SK-N-SH treated with all-trans-retinoic acid at 6 μM for 48 hours (cell line): Measurements from ENCODE around the gene KLF11.

Experiments used
- ATAC-seq: fragments of 200-7000 bp; cut with Tn5 transposase; 3 replicates; pipeline ENCODE4 v1.9.1; 2020; ENCODE audit warnings: mild to moderate bottlenecking, moderate library complexity
- ARNTL ChIP-seq: fragments of 450-650 bp; formaldehyde crosslinking; IDR thresholded peaks from 2 replicates; pipeline ENCODE4 v1.5.0; 2020; ENCODE audit warnings: low read depth, mild to moderate bottlenecking, moderate library complexity, borderline replicate concordance
- BACH2 ChIP-seq: fragments of 250-450 bp; sonication (Bioruptor Pico); IDR thresholded peaks from 2 replicates; pipeline ENCODE4 v1.9.0; 2021; ENCODE audit warnings: mild to moderate bottlenecking, borderline replicate concordance
- ESRRG ChIP-seq: fragments of 250-450 bp; sonication (Bioruptor Pico); IDR thresholded peaks from 2 replicates; pipeline ENCODE4 v1.6.1; 2021; ENCODE audit warnings: mild to moderate bottlenecking
- GLIS3 ChIP-seq: fragments of 250-450 bp; sonication (Bioruptor Pico); IDR thresholded peaks from 2 replicates; pipeline ENCODE4 v1.5.0; 2020; ENCODE audit warnings: mild to moderate bottlenecking, moderate library complexity
- ISL1 ChIP-seq: fragments of 250-450 bp; sonication (Bioruptor Pico); IDR thresholded peaks from 2 replicates; pipeline ENCODE4 v2.1.2; 2022; ENCODE audit warnings: mild to moderate bottlenecking, moderate library complexity
- OSR1 ChIP-seq: fragments of 250-450 bp; sonication (Bioruptor Pico); IDR thresholded peaks from 2 replicates; pipeline ENCODE4 v1.8.0; 2022; ENCODE audit warnings: moderate library complexity, mild to moderate bottlenecking, inconsistent platforms
- PPARA ChIP-seq: fragments of 250-450 bp; sonication (Bioruptor Pico); IDR thresholded peaks from 2 replicates; pipeline ENCODE4 v1.5.0; 2020; ENCODE audit warnings: mild to moderate bottlenecking, borderline replicate concordance
- RARB ChIP-seq: fragments of 250-450 bp; sonication (Bioruptor Pico); IDR thresholded peaks from 2 replicates; pipeline ENCODE4 v1.8.0; 2021; ENCODE audit warnings: mild to moderate bottlenecking, moderate library complexity
- SNAI2 ChIP-seq: fragments of 250-450 bp; sonication (Bioruptor Pico); IDR thresholded peaks from 2 replicates; pipeline ENCODE4 v1.5.0; 2020; ENCODE audit warnings: mild to moderate bottlenecking, moderate library complexity
- TCF4 ChIP-seq: fragments of 250-450 bp; sonication (Bioruptor Pico); IDR thresholded peaks from 2 replicates; pipeline ENCODE4 v1.8.0; 2021; ENCODE audit warnings: mild to moderate bottlenecking, moderate library complexity, borderline replicate concordance
- TOX ChIP-seq: fragments of 250-450 bp; sonication (Bioruptor Pico); IDR thresholded peaks from 2 replicates; pipeline ENCODE4 v1.8.0; 2021; ENCODE audit warnings: mild to moderate bottlenecking, moderate library complexity, borderline replicate concordance
- ZC3H10 ChIP-seq: fragments of 250-450 bp; sonication (Bioruptor Pico); IDR thresholded peaks from 2 replicates; pipeline ENCODE4 v1.5.1; 2021; ENCODE audit warnings: mild to moderate bottlenecking, moderate library complexity
- ZFP3 ChIP-seq: fragments of 250-450 bp; sonication (Bioruptor Pico); IDR thresholded peaks from 2 replicates; pipeline ENCODE4 v1.5.0; 2020; ENCODE audit warnings: mild to moderate bottlenecking, moderate library complexity
- ZFP30 ChIP-seq: fragments of 450-650 bp; formaldehyde crosslinking; IDR thresholded peaks from 2 replicates; pipeline ENCODE4 v1.5.0; 2022; ENCODE audit warnings: mild to moderate bottlenecking, moderate library complexity
- ZNF565 ChIP-seq: fragments of 450-650 bp; formaldehyde crosslinking; conservative IDR thresholded peaks from 2 replicates; pipeline ENCODE4 v1.5.0; 2020; ENCODE audit warnings: low read depth, mild to moderate bottlenecking, moderate library complexity
- ZNF70 ChIP-seq: fragments of 450-650 bp; formaldehyde crosslinking; IDR thresholded peaks from 2 replicates; pipeline ENCODE4 v1.5.0; 2020; ENCODE audit warnings: mild to moderate bottlenecking, moderate library complexity
- ZNF8 ChIP-seq: fragments of 450-650 bp; formaldehyde crosslinking; IDR thresholded peaks from 2 replicates; pipeline ENCODE4 v1.5.0; 2020; ENCODE audit warnings: mild to moderate bottlenecking, moderate library complexity
- TF ChIP-seq, protein P1 (sequence below): fragments of 250-450 bp; sonication (Bioruptor Pico); IDR thresholded peaks from 2 replicates; pipeline ENCODE4 v1.8.0; 2020; ENCODE audit warnings: mild to moderate bottlenecking, moderate library complexity, borderline replicate concordance
- TF ChIP-seq, protein P2 (sequence below): fragments of 250-450 bp; sonication (Bioruptor Pico); IDR thresholded peaks from 2 replicates; pipeline ENCODE4 v1.8.0; 2021; ENCODE audit warnings: low read depth, mild to moderate bottlenecking, moderate library complexity, borderline replicate concordance
- TF ChIP-seq, protein P3 (sequence below): fragments of 250-450 bp; sonication (Bioruptor Pico); IDR thresholded peaks from 2 replicates; pipeline ENCODE4 v1.5.0; 2020; ENCODE audit warnings: mild to moderate bottlenecking, moderate library complexity
- TF ChIP-seq, protein P4 (sequence below): fragments of 250-450 bp; sonication (Bioruptor Pico); IDR thresholded peaks from 2 replicates; pipeline ENCODE4 v1.5.1; 2021; ENCODE audit warnings: mild to moderate bottlenecking, moderate library complexity

The KLF11 gene

DNA sequence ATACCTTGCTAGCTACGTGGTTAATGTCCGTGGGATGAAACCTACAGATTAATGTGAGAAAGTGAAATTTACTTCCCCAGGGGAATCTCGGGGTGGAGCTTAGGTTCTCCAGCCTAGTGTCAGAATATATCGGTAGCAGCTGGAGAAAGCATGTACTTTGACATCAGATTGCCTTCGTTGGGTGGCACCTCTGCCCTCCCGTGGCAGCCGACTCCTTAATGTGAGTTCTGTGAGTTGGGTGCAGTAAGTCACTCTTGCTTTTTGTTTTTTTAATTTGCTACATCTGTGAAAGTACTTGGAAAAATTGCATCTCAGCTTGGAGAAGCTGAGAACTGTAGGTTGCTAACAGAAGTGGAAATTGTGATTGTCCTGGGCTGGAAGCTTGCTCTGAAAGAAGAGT is 3.6 kb downstream of the KLF11 start:
- ATAC-seq, result no peak
- TF ChIP-seq BACH2 (CRISPR knock-in tag), result no peak
- TF ChIP-seq SNAI2, result no peak
- TF ChIP-seq, protein P1, sequence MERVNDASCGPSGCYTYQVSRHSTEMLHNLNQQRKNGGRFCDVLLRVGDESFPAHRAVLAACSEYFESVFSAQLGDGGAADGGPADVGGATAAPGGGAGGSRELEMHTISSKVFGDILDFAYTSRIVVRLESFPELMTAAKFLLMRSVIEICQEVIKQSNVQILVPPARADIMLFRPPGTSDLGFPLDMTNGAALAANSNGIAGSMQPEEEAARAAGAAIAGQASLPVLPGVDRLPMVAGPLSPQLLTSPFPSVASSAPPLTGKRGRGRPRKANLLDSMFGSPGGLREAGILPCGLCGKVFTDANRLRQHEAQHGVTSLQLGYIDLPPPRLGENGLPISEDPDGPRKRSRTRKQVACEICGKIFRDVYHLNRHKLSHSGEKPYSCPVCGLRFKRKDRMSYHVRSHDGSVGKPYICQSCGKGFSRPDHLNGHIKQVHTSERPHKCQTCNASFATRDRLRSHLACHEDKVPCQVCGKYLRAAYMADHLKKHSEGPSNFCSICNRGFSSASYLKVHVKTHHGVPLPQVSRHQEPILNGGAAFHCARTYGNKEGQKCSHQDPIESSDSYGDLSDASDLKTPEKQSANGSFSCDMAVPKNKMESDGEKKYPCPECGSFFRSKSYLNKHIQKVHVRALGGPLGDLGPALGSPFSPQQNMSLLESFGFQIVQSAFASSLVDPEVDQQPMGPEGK, result no peak
- no peak for TF ChIP-seq OSR1
- no peak for TF ChIP-seq ZFP3 (CRISPR knock-in tag)
- no peak for TF ChIP-seq ISL1 (CRISPR knock-in tag)
- no peak for TF ChIP-seq PPARA
- TF ChIP-seq, protein P2, sequence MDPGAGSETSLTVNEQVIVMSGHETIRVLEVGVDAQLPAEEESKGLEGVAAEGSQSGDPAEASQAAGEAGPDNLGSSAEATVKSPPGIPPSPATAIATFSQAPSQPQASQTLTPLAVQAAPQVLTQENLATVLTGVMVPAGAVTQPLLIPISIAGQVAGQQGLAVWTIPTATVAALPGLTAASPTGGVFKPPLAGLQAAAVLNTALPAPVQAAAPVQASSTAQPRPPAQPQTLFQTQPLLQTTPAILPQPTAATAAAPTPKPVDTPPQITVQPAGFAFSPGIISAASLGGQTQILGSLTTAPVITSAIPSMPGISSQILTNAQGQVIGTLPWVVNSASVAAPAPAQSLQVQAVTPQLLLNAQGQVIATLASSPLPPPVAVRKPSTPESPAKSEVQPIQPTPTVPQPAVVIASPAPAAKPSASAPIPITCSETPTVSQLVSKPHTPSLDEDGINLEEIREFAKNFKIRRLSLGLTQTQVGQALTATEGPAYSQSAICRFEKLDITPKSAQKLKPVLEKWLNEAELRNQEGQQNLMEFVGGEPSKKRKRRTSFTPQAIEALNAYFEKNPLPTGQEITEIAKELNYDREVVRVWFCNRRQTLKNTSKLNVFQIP (CRISPR knock-in tag), result no peak
- no peak for TF ChIP-seq RARB (CRISPR knock-in tag)
- TF ChIP-seq ZNF70 (CRISPR knock-in tag), result no peak
- TF ChIP-seq ZNF565 (CRISPR knock-in tag), result no peak
- TF ChIP-seq ZNF8 (CRISPR knock-in tag), result no peak
- TF ChIP-seq, protein P3, sequence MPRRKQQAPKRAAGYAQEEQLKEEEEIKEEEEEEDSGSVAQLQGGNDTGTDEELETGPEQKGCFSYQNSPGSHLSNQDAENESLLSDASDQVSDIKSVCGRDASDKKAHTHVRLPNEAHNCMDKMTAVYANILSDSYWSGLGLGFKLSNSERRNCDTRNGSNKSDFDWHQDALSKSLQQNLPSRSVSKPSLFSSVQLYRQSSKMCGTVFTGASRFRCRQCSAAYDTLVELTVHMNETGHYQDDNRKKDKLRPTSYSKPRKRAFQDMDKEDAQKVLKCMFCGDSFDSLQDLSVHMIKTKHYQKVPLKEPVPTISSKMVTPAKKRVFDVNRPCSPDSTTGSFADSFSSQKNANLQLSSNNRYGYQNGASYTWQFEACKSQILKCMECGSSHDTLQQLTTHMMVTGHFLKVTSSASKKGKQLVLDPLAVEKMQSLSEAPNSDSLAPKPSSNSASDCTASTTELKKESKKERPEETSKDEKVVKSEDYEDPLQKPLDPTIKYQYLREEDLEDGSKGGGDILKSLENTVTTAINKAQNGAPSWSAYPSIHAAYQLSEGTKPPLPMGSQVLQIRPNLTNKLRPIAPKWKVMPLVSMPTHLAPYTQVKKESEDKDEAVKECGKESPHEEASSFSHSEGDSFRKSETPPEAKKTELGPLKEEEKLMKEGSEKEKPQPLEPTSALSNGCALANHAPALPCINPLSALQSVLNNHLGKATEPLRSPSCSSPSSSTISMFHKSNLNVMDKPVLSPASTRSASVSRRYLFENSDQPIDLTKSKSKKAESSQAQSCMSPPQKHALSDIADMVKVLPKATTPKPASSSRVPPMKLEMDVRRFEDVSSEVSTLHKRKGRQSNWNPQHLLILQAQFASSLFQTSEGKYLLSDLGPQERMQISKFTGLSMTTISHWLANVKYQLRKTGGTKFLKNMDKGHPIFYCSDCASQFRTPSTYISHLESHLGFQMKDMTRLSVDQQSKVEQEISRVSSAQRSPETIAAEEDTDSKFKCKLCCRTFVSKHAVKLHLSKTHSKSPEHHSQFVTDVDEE (CRISPR knock-in tag), result no peak
- no peak for TF ChIP-seq GLIS3 (CRISPR knock-in tag)
- TF ChIP-seq ZC3H10 (CRISPR knock-in tag), result no peak
- TF ChIP-seq, protein P4, sequence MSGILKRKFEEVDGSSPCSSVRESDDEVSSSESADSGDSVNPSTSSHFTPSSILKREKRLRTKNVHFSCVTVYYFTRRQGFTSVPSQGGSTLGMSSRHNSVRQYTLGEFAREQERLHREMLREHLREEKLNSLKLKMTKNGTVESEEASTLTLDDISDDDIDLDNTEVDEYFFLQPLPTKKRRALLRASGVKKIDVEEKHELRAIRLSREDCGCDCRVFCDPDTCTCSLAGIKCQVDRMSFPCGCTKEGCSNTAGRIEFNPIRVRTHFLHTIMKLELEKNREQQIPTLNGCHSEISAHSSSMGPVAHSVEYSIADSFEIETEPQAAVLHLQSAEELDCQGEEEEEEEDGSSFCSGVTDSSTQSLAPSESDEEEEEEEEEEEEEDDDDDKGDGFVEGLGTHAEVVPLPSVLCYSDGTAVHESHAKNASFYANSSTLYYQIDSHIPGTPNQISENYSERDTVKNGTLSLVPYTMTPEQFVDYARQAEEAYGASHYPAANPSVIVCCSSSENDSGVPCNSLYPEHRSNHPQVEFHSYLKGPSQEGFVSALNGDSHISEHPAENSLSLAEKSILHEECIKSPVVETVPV (CRISPR knock-in tag), result no peak

DNA sequence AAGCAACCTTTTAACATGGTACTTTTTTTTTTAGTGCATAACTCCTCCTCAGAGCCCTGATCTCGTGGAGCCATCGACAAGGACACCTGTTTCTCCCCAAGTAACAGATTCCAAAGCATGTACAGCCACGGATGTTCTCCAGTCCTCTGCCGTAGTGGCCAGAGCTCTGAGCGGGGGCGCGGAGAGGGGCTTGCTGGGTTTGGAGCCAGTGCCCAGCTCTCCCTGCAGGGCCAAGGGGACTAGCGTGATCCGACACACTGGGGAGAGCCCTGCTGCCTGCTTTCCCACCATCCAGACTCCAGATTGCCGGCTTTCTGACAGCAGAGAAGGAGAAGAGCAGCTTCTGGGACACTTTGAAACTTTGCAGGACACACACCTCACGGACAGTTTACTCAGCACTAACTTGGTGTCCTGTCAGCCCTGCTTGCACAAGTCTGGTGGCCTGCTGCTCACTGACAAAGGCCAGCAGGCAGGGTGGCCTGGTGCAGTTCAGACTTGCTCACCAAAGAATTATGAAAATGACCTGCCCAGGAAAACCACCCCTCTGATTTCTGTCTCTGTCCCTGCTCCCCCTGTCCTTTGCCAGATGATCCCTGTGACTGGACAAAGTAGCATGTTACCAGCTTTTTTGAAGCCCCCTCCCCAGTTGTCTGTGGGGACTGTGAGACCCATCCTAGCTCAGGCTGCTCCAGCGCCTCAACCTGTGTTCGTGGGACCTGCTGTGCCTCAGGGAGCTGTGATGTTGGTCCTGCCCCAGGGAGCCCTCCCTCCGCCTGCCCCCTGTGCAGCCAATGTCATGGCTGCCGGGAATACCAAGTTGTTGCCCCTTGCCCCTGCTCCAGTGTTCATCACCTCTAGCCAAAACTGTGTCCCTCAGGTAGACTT is 4.5 kb downstream of the KLF11 start:
- ATAC-seq, result no peak
- TF ChIP-seq ARNTL (CRISPR knock-in tag) (no peak), ZNF565 (CRISPR knock-in tag) (no peak), ZFP30 (CRISPR knock-in tag) (no peak), PPARA (no peak), ZFP3 (CRISPR knock-in tag) (no peak), TOX (no peak), SNAI2 (no peak), ESRRG (CRISPR knock-in tag) (no peak), GLIS3 (CRISPR knock-in tag) (no peak), ZNF8 (CRISPR knock-in tag) (no peak), TCF4 (CRISPR knock-in tag) (no peak), BACH2 (CRISPR knock-in tag) (no peak), RARB (CRISPR knock-in tag) (no peak)
- TF ChIP-seq, protein P4 (CRISPR knock-in tag), result no peak
- TF ChIP-seq, protein P3 (CRISPR knock-in tag), result no peak
- TF ChIP-seq, protein P1, result no peak
- TF ChIP-seq, protein P2 (CRISPR knock-in tag), result no peak
- TF ChIP-seq, all 23 proteins: peak for 0
